ENCODE measurements around the gene CAV3.
"Not testable (repeated sequence)": the region's sequence is repeated elsewhere in the genome, so short reads cannot be mapped to it uniquely, and the experiment has no call there.

CAV3 gene

GRCh38 chr3:8733332-8734094 lies at the start of gene CAV3:
Gene CAV3 (plus strand): TSS chr3:8733802. CDS start chr3:8733877, 75 bp downstream.
- no peak for DNase-seq (ENCODE audit: low read depth)

GRCh38 chr3:8684992-8685391 lies 48.6 kb upstream of the CAV3 start:
- not testable (repeated sequence) for DNase-seq (ENCODE audit: low read depth)

- not testable (repeated sequence) for DNase-seq (ENCODE audit: low read depth)
These were observed 42.3 kb upstream of the CAV3 start for GRCh38 chr3:8691295-8691694.

GRCh38 chr3:8702560-8702959 lies 31.0 kb upstream of the CAV3 start:
- DNase-seq (ENCODE audit: low read depth): no peak

- DNase-seq (ENCODE audit: low read depth): no peak
These were observed 28.0 kb upstream of the CAV3 start for GRCh38 chr3:8705575-8705974.

- no peak for DNase-seq (ENCODE audit: low read depth)
These were observed 24.3 kb upstream of the CAV3 start for GRCh38 chr3:8709287-8709686.

GRCh38 chr3:8709801-8710507 lies 23.6 kb upstream of the CAV3 start:
- no peak for DNase-seq (ENCODE audit: low read depth)

GRCh38 chr3:8712045-8712907 lies 21.3 kb upstream of the CAV3 start:
- no peak for DNase-seq (ENCODE audit: low read depth)

- DNase-seq (ENCODE audit: low read depth): no peak
These were observed 20.7 kb upstream of the CAV3 start for GRCh38 chr3:8712908-8713255.

- no peak for DNase-seq (ENCODE audit: low read depth)
These were observed 19.5 kb upstream of the CAV3 start for GRCh38 chr3:8713901-8714759.

- not testable (repeated sequence) for DNase-seq (ENCODE audit: low read depth)
These were observed 17.8 kb upstream of the CAV3 start for GRCh38 chr3:8715757-8716156.

- DNase-seq (ENCODE audit: low read depth): no peak
These were observed 10.8 kb upstream of the CAV3 start for GRCh38 chr3:8722808-8723207.

GRCh38 chr3:8723612-8724011 lies 10.0 kb upstream of the CAV3 start:
- DNase-seq (ENCODE audit: low read depth): no peak

GRCh38 chr3:8724108-8724752 lies 9.4 kb upstream of the CAV3 start:
- no peak for DNase-seq (ENCODE audit: low read depth)

- no peak for DNase-seq (ENCODE audit: low read depth)
These were observed 5.7 kb upstream of the CAV3 start for GRCh38 chr3:8727605-8728512.

GRCh38 chr3:8729479-8729878 lies 4.1 kb upstream of the CAV3 start:
- no peak for DNase-seq (ENCODE audit: low read depth)

- no peak for DNase-seq (ENCODE audit: low read depth)
These were observed 2.9 kb upstream of the CAV3 start for GRCh38 chr3:8730656-8731055.

GRCh38 chr3:8732413-8732812 lies 1.2 kb upstream of the CAV3 start:
- no peak for DNase-seq (ENCODE audit: low read depth)

- no peak for DNase-seq (ENCODE audit: low read depth)
These were observed 706 bp downstream of the CAV3 start for GRCh38 chr3:8734137-8734878.

Measured in activated T-helper 9 cell treated with anti-CD3 and anti-CD28 coated beads, Interleukin-2, amount 50 U/mL, for 16 hours (primary cell).